HepG2 (cell line): ENCODE data around the gene ANXA2. TPM values are rescaled to one million over a fixed set of nuclear protein-coding genes. Genes with fewer than 3 reads are reported as not detected.

Experiments used
- ATF6 ChIP-seq: sonication (generic); formaldehyde crosslinking; conservative IDR thresholded peaks from 2 replicates; pipeline ENCODE4 v1.4.0; 2020; ENCODE audit warnings: missing genetic modification reagents
- FOXK1 ChIP-seq: sonication (generic); formaldehyde crosslinking; IDR thresholded peaks from 2 replicates; pipeline ENCODE4 v1.4.0; 2020; ENCODE audit warnings: low read depth, missing genetic modification reagents, borderline replicate concordance
- GFI1 ChIP-seq: sonication (generic); formaldehyde crosslinking; IDR thresholded peaks from 2 replicates; pipeline ENCODE4 v1.5.0; 2020; ENCODE audit warnings: missing genetic modification reagents, mild to moderate bottlenecking, borderline replicate concordance
- HDAC6 ChIP-seq: fragments of 200-600 bp; sonication (generic); IDR thresholded peaks from 2 replicates; pipeline ENCODE4 v1.7.0; 2017; ENCODE audit warnings: mild to moderate bottlenecking, antibody characterized with exemption, low read length, low read depth
- NFIC ChIP-seq: IDR thresholded peaks from 2 replicates; pipeline ENCODE4 v1.6.1; 2012; ENCODE audit warnings: mild to moderate bottlenecking, low read length, inconsistent platforms
- PHF5A ChIP-seq: IDR thresholded peaks from one replicate; pipeline ENCODE4 v1.6.1; 2018; ENCODE audit warnings: low read depth, missing genetic modification reagents; ENCODE audit not compliant: unreplicated experiment
- SETDB1 ChIP-seq: sonication (generic); formaldehyde crosslinking; IDR thresholded peaks from 2 replicates; pipeline ENCODE4 v1.5.1; 2020; ENCODE audit warnings: missing genetic modification reagents, mild to moderate bottlenecking, borderline replicate concordance
- SRSF4 ChIP-seq: fragments of 200-400 bp; formaldehyde crosslinking; IDR thresholded peaks from one replicate; pipeline ENCODE4 v1.6.1; 2018; ENCODE audit warnings: mild to moderate bottlenecking, low read depth, low read length, moderate library complexity; ENCODE audit not compliant: poor library complexity, severe bottlenecking
- THAP9 ChIP-seq: sonication (generic); formaldehyde crosslinking; IDR thresholded peaks from 2 replicates; pipeline ENCODE4; 2020; ENCODE audit warnings: missing genetic modification reagents, mild to moderate bottlenecking, borderline replicate concordance
- TOPORS ChIP-seq: sonication (generic); formaldehyde crosslinking; IDR thresholded peaks from 2 replicates; pipeline ENCODE4 v1.8.0; 2023; ENCODE audit warnings: mild to moderate bottlenecking, missing genetic modification reagents
- USF2 ChIP-seq, 2 experiments: sonication (generic) in 1 of 2; formaldehyde crosslinking in 1 of 2; IDR thresholded peaks; 2 replicates each; pipeline versions ENCODE4 v1.5.1 to v1.6.1; 2011 to 2020; ENCODE audit warnings: borderline replicate concordance in 1 of 2, low read depth in 1 of 2, low read length in 1 of 2, mild to moderate bottlenecking in 1 of 2, missing genetic modification reagents in 1 of 2, moderate library complexity in 1 of 2
- ZNF331 ChIP-seq: sonication (generic); formaldehyde crosslinking; IDR thresholded peaks from 2 replicates; pipeline ENCODE4 v1.4.0; 2020; ENCODE audit warnings: missing genetic modification reagents
- ZNF33A ChIP-seq: sonication (generic); formaldehyde crosslinking; IDR thresholded peaks from 2 replicates; pipeline ENCODE4 v1.5.1; 2020; ENCODE audit warnings: missing genetic modification reagents, mild to moderate bottlenecking, moderate library complexity, borderline replicate concordance
- ZNF563 ChIP-seq: sonication (generic); formaldehyde crosslinking; IDR thresholded peaks from 2 replicates; pipeline ENCODE4 v1.8.0; 2022; ENCODE audit warnings: mild to moderate bottlenecking, moderate library complexity, missing genetic modification reagents
- ZNF639 ChIP-seq: conservative IDR thresholded peaks from 2 replicates; pipeline ENCODE4 v1.6.1; 2018; ENCODE audit warnings: missing genetic modification reagents
- ZXDC ChIP-seq: sonication (generic); formaldehyde crosslinking; IDR thresholded peaks from 2 replicates; pipeline ENCODE4 v1.5.0; 2020; ENCODE audit warnings: mild to moderate bottlenecking, missing genetic modification reagents
- polyA plus RNA-seq, 8 experiments: library from polyadenylated mRNA; depleted of rRNA in 3 of 8; stranded (reverse) in 7 of 8; unstranded in 1 of 8; fragments of >200 nt; fragmentation: Illumina TruSeq in 4 of 8; extraction: Trizol in 4 of 8; gene quantifications; 2 replicates each; pipeline versions ENCODE4 v1.2.1 to v1.2.3, GENCODE V29; 2011 to 2016; ENCODE audit warnings: low read depth in 4 of 8, missing spikeins in 1 of 8, mixed read lengths in 1 of 8; ENCODE audit not compliant: insufficient read depth in 1 of 8
- total RNA-seq, 5 experiments: library from RNA; depleted of rRNA; stranded (reverse); fragments of >200 nt; fragmentation: Illumina TruSeq; extraction: Trizol; gene quantifications; 2 replicates each; pipeline ENCODE4 v1.2.3, GENCODE V29; 2016; ENCODE audit warnings: low read depth in 1 of 5

The ANXA2 gene
- total and polyA plus RNA-seq, 2 of the 13 experiments (the other 11 are each of a cell fraction or from before 2014, with no cell fraction given): 196 to 613 TPM

- TF ChIP-seq USF2 (IDR thresholded peaks at IDR 0.05; ENCODE audit: low read depth, low read length) (no peak), USF2 (CRISPR knock-in tag; IDR thresholded peaks at IDR 0.05; ENCODE audit: borderline replicate concordance) (no peak), SRSF4 (no peak), ZNF563 (no peak), SETDB1 (CRISPR knock-in tag) (no peak), NFIC (no peak), ZNF331 (CRISPR knock-in tag) (peak; percentile 90; the same call in 1 of the 2 replicates), HDAC6 (no peak), FOXK1 (peak; percentile 69; the same call in 1 of the 2 replicates), ZNF639 (CRISPR knock-in tag) (no peak), ZXDC (CRISPR knock-in tag) (no peak), PHF5A (CRISPR knock-in tag) (peak; percentile 40), ZNF33A (CRISPR knock-in tag) (no peak), THAP9 (CRISPR knock-in tag) (no peak), GFI1 (CRISPR knock-in tag) (peak; percentile 100), ATF6 (CRISPR knock-in tag) (no peak), TOPORS (CRISPR knock-in tag) (no peak)
Observed at GRCh38 chr15:60374628-60375081, 23.1 kb downstream of the ANXA2 start (continued).
